Measurements from ENCODE around the gene PRX. TPM values are rescaled to one million over a fixed set of nuclear protein-coding genes. Genes with fewer than 3 reads are reported as not detected.

The PRX gene
- total and polyA plus RNA-seq, 2 of the 13 experiments (the other 11 are each of a cell fraction or from before 2014, with no cell fraction given) = 0.66 TPM

DNA sequence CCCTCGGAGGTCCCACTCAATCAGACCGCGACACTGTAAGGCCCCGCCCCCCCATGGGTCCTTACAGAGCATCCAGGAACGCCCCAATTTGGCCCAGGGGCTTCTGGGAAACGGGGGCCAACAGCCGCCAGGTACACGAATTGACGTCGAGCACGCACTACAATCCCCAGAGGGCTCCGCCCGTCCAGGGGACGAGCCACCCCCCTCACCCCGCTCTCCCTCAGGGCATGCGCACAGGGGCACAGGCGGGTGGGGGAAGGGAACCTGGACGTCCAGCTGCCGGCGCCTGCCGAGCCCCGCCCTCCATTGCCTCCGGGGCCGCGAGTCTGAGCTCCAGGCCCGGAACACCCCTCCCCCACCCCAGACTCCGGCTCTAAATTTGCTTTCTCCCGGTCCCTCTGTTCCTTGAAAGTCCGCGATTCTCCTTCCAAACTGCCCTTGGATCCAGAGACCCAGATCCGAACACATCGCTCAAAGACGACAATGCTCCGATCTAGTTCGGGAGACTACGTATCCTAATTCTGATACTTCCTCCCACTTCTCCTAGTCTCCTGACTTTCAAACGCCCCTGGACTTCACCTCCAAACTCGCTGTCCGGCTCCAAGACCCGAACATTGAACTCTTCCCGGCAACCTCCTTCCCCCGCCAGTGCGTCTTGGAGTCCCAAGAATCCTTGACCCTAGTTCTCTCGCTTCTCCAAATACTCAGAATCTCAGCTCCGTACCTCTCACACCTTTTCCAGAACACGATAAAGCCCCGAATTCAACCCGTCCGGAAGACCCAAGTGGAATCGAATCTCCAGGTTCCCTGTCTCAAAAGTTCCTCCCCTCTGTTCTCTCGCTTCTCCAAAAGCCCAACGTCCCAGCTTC, 30.2 kb upstream of the PRX start (continued):
- no peak for TF ChIP-seq ZNF781 (CRISPR knock-in tag; IDR thresholded peaks at IDR 0.05; ENCODE audit: borderline replicate concordance, not compliant biosample characterization)
- TF ChIP-seq, protein P1, sequence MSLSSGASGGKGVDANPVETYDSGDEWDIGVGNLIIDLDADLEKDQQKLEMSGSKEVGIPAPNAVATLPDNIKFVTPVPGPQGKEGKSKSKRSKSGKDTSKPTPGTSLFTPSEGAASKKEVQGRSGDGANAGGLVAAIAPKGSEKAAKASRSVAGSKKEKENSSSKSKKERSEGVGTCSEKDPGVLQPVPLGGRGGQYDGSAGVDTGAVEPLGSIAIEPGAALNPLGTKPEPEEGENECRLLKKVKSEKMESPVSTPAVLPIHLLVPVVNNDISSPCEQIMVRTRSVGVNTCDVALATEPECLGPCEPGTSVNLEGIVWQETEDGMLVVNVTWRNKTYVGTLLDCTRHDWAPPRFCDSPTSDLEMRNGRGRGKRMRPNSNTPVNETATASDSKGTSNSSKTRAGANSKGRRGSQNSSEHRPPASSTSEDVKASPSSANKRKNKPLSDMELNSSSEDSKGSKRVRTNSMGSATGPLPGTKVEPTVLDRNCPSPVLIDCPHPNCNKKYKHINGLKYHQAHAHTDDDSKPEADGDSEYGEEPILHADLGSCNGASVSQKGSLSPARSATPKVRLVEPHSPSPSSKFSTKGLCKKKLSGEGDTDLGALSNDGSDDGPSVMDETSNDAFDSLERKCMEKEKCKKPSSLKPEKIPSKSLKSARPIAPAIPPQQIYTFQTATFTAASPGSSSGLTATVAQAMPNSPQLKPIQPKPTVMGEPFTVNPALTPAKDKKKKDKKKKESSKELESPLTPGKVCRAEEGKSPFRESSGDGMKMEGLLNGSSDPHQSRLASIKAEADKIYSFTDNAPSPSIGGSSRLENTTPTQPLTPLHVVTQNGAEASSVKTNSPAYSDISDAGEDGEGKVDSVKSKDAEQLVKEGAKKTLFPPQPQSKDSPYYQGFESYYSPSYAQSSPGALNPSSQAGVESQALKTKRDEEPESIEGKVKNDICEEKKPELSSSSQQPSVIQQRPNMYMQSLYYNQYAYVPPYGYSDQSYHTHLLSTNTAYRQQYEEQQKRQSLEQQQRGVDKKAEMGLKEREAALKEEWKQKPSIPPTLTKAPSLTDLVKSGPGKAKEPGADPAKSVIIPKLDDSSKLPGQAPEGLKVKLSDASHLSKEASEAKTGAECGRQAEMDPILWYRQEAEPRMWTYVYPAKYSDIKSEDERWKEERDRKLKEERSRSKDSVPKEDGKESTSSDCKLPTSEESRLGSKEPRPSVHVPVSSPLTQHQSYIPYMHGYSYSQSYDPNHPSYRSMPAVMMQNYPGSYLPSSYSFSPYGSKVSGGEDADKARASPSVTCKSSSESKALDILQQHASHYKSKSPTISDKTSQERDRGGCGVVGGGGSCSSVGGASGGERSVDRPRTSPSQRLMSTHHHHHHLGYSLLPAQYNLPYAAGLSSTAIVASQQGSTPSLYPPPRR (CRISPR knock-in tag; IDR thresholded peaks at IDR 0.05; ENCODE audit: borderline replicate concordance) = no peak
- TF ChIP-seq CENPBD1 (CRISPR knock-in tag; IDR thresholded peaks at IDR 0.05; ENCODE audit: borderline replicate concordance, low read depth) = no peak
- no peak for TF ChIP-seq HNF1A (IDR thresholded peaks at IDR 0.05; ENCODE audit: low read depth)
- no peak; the same call in 1 of the 2 replicates for TF ChIP-seq HNF1A (CRISPR knock-in tag; IDR thresholded peaks at IDR 0.05; ENCODE audit: borderline replicate concordance)
- TF ChIP-seq ZNF225 (CRISPR knock-in tag; IDR thresholded peaks at IDR 0.05) = no peak
- no peak; the same call in 1 of the 2 replicates for TF ChIP-seq NCOR1 (IDR thresholded peaks at IDR 0.05; ENCODE audit: borderline replicate concordance, low read length)
- TF ChIP-seq MYPOP (CRISPR knock-in tag; IDR thresholded peaks at IDR 0.05) = peak; percentile 25; the same call in 1 of the 2 replicates
- no peak for TF ChIP-seq ARID2 (CRISPR knock-in tag; IDR thresholded peaks at IDR 0.05; ENCODE audit: borderline replicate concordance)
- TF ChIP-seq FLYWCH1 (CRISPR knock-in tag; IDR thresholded peaks at IDR 0.05) = no peak
- no peak for TF ChIP-seq ZXDC (CRISPR knock-in tag; IDR thresholded peaks at IDR 0.05)
- TF ChIP-seq ETV5 (CRISPR knock-in tag; IDR thresholded peaks at IDR 0.05; ENCODE audit: borderline replicate concordance) = 0 out of 2 replicates have a peak, but pooled peaks have one; percentile 39
- TF ChIP-seq SETDB1 (CRISPR knock-in tag; IDR thresholded peaks at IDR 0.05; ENCODE audit: borderline replicate concordance) = no peak

Data from HepG2 (cell line).